ENCODE results near the gene STAG1.

DNA sequence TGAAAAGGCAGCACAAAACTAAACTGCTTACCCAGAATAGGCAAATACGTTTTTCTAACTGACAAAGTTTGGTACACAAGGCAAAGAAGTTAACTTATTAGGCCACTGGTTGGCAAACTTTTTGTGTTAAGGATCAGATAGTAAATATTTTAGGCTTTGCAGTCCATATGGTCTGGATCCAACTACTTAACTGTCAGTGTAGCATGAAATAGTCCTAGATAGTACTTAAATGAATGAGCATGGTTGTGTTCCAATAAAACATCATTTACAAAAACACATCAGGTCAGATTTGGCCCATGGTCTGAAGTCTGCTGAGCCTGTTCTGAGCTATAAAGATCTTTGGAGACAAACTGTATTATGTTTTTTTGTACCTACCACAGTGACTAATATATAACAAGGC is 365.1 kb downstream of the STAG1 start:
- TF ChIP-seq, protein P1, sequence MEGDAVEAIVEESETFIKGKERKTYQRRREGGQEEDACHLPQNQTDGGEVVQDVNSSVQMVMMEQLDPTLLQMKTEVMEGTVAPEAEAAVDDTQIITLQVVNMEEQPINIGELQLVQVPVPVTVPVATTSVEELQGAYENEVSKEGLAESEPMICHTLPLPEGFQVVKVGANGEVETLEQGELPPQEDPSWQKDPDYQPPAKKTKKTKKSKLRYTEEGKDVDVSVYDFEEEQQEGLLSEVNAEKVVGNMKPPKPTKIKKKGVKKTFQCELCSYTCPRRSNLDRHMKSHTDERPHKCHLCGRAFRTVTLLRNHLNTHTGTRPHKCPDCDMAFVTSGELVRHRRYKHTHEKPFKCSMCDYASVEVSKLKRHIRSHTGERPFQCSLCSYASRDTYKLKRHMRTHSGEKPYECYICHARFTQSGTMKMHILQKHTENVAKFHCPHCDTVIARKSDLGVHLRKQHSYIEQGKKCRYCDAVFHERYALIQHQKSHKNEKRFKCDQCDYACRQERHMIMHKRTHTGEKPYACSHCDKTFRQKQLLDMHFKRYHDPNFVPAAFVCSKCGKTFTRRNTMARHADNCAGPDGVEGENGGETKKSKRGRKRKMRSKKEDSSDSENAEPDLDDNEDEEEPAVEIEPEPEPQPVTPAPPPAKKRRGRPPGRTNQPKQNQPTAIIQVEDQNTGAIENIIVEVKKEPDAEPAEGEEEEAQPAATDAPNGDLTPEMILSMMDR (IDR thresholded peaks at IDR 0.05; ENCODE audit: poor library complexity), result no peak
- TF ChIP-seq EZH2phosphoT487 (IDR thresholded peaks at IDR 0.05; ENCODE audit: low read depth, severe bottlenecking, unreplicated experiment) (no peak), EZH2 (IDR thresholded peaks at IDR 0.05; ENCODE audit: borderline replicate concordance) (no peak)

Data from hepatocyte (in vitro differentiated cells).